ENCODE data around the gene SDK1.

GRCh38 chr7:4203626-4204512, 902.8 kb downstream of the SDK1 start:
- no peak for TF ChIP-seq CTCF (IDR thresholded peaks at IDR 0.05)
- TF ChIP-seq POLR2A (IDR thresholded peaks at IDR 0.05) = no peak
